Hepatocyte (in vitro differentiated cells): ENCODE data around the gene C11orf71. TPM values are rescaled to one million over a fixed set of nuclear protein-coding genes. Genes with fewer than 3 reads are reported as not detected.

Experiments
- DNase-seq: peaks from one replicate; pipeline ENCODE4 v3.0.0-alpha.2; 2016; ENCODE audit warnings: low spot score
- H2AFZ ChIP-seq: fragments of 200-600 bp; sonication (generic); 2 replicates; pipeline ENCODE4 v1.6.0; 2016; ENCODE audit warnings: antibody characterized with exemption, mild to moderate bottlenecking
- H3K27ac ChIP-seq: fragments of 200-600 bp; sonication (generic); 2 replicates; pipeline ENCODE4 v1.5.1; 2016; ENCODE audit warnings: mild to moderate bottlenecking
- H3K27me3 ChIP-seq: fragments of 200-600 bp; sonication (generic); 2 replicates; pipeline ENCODE4 v1.6.1; 2016
- H3K36me3 ChIP-seq: fragments of 200-600 bp; sonication (generic); replicated peaks from 2 replicates; pipeline ENCODE4 v1.5.1; 2016; ENCODE audit warnings: low read depth; ENCODE audit not compliant: insufficient read depth
- H3K4me1 ChIP-seq: fragments of 200-600 bp; sonication (generic); 2 replicates; pipeline ENCODE4 v1.5.1; 2016; ENCODE audit warnings: mild to moderate bottlenecking, moderate library complexity; ENCODE audit not compliant: insufficient read depth
- H3K4me2 ChIP-seq: fragments of 200-600 bp; sonication (generic); 2 replicates; pipeline ENCODE4 v1.6.0; 2016
- H3K4me3 ChIP-seq: fragments of 200-600 bp; sonication (generic); 2 replicates; pipeline ENCODE4 v1.5.1; 2016; ENCODE audit warnings: mild to moderate bottlenecking
- H3K79me2 ChIP-seq: fragments of 200-600 bp; sonication (generic); 2 replicates; pipeline ENCODE4 v1.6.0; 2017; ENCODE audit warnings: mild to moderate bottlenecking
- H3K9me2 ChIP-seq: fragments of 200-600 bp; sonication (generic); replicated peaks from 2 replicates; pipeline ENCODE4 v1.6.0; 2017; ENCODE audit warnings: mild to moderate bottlenecking; ENCODE audit not compliant: insufficient read depth
- H3K9me3 ChIP-seq: fragments of 200-600 bp; sonication (generic); 2 replicates; pipeline ENCODE4 v1.5.1; 2016; ENCODE audit warnings: low read depth, mild to moderate bottlenecking
- H4K20me1 ChIP-seq: fragments of 200-600 bp; sonication (generic); 2 replicates; pipeline ENCODE4 v1.6.0; 2016; ENCODE audit warnings: mild to moderate bottlenecking; ENCODE audit not compliant: insufficient read depth, poor library complexity, severe bottlenecking
- CTCF ChIP-seq: fragments of 200-600 bp; sonication (generic); IDR thresholded peaks from 2 replicates; pipeline ENCODE4 v1.5.1; 2016; ENCODE audit warnings: antibody characterized with exemption, mild to moderate bottlenecking; ENCODE audit not compliant: poor library complexity
- EZH2 ChIP-seq: fragments of 200-600 bp; sonication (generic); IDR thresholded peaks from 2 replicates; pipeline ENCODE4 v1.6.1; 2016; ENCODE audit warnings: antibody characterized with exemption, mild to moderate bottlenecking, borderline replicate concordance
- EZH2phosphoT487 ChIP-seq: fragments of 200-600 bp; sonication (generic); IDR thresholded peaks from one replicate; pipeline ENCODE4 v1.6.1; 2018; ENCODE audit warnings: antibody characterized with exemption, mild to moderate bottlenecking, low read depth, moderate library complexity; ENCODE audit not compliant: unreplicated experiment, severe bottlenecking
- WGBS: methylation state at CpG from one replicate; pipeline ENCODE4 v1.1.6; 2016; ENCODE audit warnings: low lambda C conversion rate; ENCODE audit errors: missing lambda C conversion rate; 5-methylcytosine and 5-hydroxymethylcytosine counted together
- polyA plus RNA-seq: library from polyadenylated mRNA; unstranded; fragments of >200 nt; fragmentation: Nextera tagmentation; extraction: Ambion mirVana; gene quantifications from 2 replicates; pipeline ENCODE4 v1.2.1, GENCODE V29; 2016
- total RNA-seq: library from RNA; depleted of rRNA; stranded (reverse); fragments of >200 nt; gene quantifications from 2 replicates; pipeline ENCODE4 v1.2.3, GENCODE V29; 2014

C11orf71 gene
- total and polyA plus RNA-seq, 2 experiments from 2014 or later: 6.4 to 8.1 TPM

GRCh38 chr11:114367244-114367957 lies 32.9 kb downstream of the C11orf71 start:
- no peaks in the 10 kb centered on the region for H3K9me3 ChIP-seq
- no peak overlapping the region for H3K4me2 ChIP-seq
- H3K79me2 ChIP-seq: no peaks in the 10 kb centered on the region
- H3K9me2 ChIP-seq: no peaks in the 10 kb centered on the region
- no peak overlapping the region for H3K27ac ChIP-seq
- H3K36me3 ChIP-seq: no peaks in the 10 kb centered on the region
- H3K27me3 ChIP-seq: no peaks in the 10 kb centered on the region
- H3K4me1 ChIP-seq: no peaks in the 10 kb centered on the region
- no peaks in the 10 kb centered on the region for H4K20me1 ChIP-seq
- WGBS: 77% methylated on average over 9 of the region's 9 CpGs
- no peak overlapping the region for H3K4me3 ChIP-seq
- H2AFZ ChIP-seq: no peak overlapping the region
- no peak for DNase-seq
- TF ChIP-seq EZH2phosphoT487: no peak
- TF ChIP-seq CTCF: no peak
- no peak for TF ChIP-seq EZH2

DNA sequence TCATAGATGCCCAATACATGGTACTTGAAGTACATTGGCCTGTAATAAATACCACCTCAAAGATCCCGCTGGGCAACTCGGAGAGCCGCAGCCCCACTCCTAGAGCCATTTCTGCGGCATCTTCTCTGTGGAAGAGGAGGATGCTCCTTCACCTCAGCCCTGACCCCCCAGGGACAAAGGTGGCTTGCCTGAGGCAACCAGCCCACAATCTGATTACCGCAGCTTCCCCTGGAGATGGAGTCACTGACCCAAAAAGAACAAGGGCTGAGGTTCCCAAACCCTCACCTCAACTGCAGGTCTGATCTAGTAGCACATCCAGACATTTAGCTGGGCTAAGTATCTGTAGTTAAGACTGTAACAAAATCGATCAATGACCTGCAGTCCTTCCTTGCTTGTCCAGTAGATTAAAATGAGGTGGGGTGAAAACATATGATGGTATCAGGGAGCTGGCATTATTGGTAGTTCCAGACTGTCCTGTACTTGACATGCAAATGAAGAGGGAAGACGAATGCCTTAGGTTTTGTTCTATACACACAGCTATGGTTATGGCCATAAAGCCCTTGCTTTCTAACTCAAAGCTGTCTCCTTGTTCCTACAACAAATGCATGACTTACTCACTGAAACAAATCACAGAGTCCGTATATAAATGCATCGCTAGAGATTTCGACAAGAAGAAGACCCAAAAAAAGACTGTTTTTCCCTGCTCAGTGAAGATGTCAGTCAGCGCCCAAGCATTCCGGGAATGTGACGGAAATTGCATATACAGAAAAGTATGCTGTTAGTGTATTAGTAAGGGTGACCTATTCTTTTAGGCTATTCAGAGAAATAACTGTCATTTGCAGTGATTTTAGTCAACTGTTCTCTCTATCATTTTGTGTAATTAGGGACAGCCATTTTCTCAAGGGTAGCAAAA lies 33.7 kb downstream of the C11orf71 start:
- Histone ChIP-seq H3K4me1 (no peaks in the 10 kb centered on the region), H2AFZ (no peak overlapping the region), H3K36me3 (no peaks in the 10 kb centered on the region), H3K9me2 (no peaks in the 10 kb centered on the region), H3K27me3 (no peaks in the 10 kb centered on the region), H3K4me2 (no peak overlapping the region), H3K4me3 (no peak overlapping the region), H3K9me3 (no peaks in the 10 kb centered on the region), H3K79me2 (no peaks in the 10 kb centered on the region), H4K20me1 (no peaks in the 10 kb centered on the region), H3K27ac (no peak overlapping the region)
- 80% methylated on average over 13 of the region's 13 CpGs for WGBS
- DNase-seq: no peak
- no peak for TF ChIP-seq CTCF
- no peak for TF ChIP-seq EZH2phosphoT487
- TF ChIP-seq EZH2: no peak

- no peaks in the 10 kb centered on the region for H3K27me3 ChIP-seq
- no peak for TF ChIP-seq EZH2
- no peak for TF ChIP-seq CTCF
- no peak for TF ChIP-seq EZH2phosphoT487
- H3K79me2 ChIP-seq: no peaks in the 10 kb centered on the region
- no peak overlapping the region for H3K27ac ChIP-seq
- no peaks in the 10 kb centered on the region for H3K9me3 ChIP-seq
- H3K9me2 ChIP-seq: no peaks in the 10 kb centered on the region
- no peaks in the 10 kb centered on the region for H4K20me1 ChIP-seq
- no peak overlapping the region for H3K4me2 ChIP-seq
- H2AFZ ChIP-seq: no peak overlapping the region
- H3K4me3 ChIP-seq: no peak overlapping the region
- 68% methylated on average over 3 of the region's 3 CpGs for WGBS
- no peak for DNase-seq
- H3K36me3 ChIP-seq: no peaks in the 10 kb centered on the region
- no peaks in the 10 kb centered on the region for H3K4me1 ChIP-seq
These were observed 37.4 kb downstream of the C11orf71 start for GRCh38 chr11:114362958-114363357.
